ENCODE measurements around the gene ITGA1.

ITGA1 gene

GRCh38 chr5:52783226-52783959, 4.3 kb upstream of the ITGA1 start:
- Mint-ChIP-seq H3K4me1 (peaks cover 11% of the 10 kb centered on the region), H3K27ac (no peak overlapping the region)
- ATAC-seq (ENCODE audit: low read depth): no peak

GRCh38 chr5:52784737-52785136, 3.0 kb upstream of the ITGA1 start:
- Mint-ChIP-seq H3K4me3 (no peak overlapping the region), H3K9me3 (no peaks in the 10 kb centered on the region), H3K36me3 (no peaks in the 10 kb centered on the region), H3K27me3 (peaks cover 27% of the 10 kb centered on the region), H3K27ac (no peak overlapping the region), H3K4me1 (peaks cover 11% of the 10 kb centered on the region)
- no peak for DNase-seq (ENCODE audit: low spot score in 2 of 2)
- no peak for ATAC-seq (ENCODE audit: low read depth)

More at GRCh38 chr5:52783226-52783959, 4.3 kb upstream of the ITGA1 start:
- no peak for DNase-seq (ENCODE audit: low spot score in 2 of 2)
- Mint-ChIP-seq H3K27me3 (peaks cover 28% of the 10 kb centered on the region), H3K36me3 (no peaks in the 10 kb centered on the region), H3K4me3 (no peak overlapping the region), H3K9me3 (no peaks in the 10 kb centered on the region)

GRCh38 chr5:52786391-52786790, 1.3 kb upstream of the ITGA1 start:
- no peak for ATAC-seq (ENCODE audit: low read depth)
- Mint-ChIP-seq H3K27me3 (peaks cover 27% of the 10 kb centered on the region), H3K27ac (no peak overlapping the region), H3K4me3 (no peak overlapping the region), H3K9me3 (no peaks in the 10 kb centered on the region), H3K4me1 (peaks cover 11% of the 10 kb centered on the region), H3K36me3 (no peaks in the 10 kb centered on the region)
- no peak for DNase-seq (ENCODE audit: low spot score in 2 of 2)

DNA sequence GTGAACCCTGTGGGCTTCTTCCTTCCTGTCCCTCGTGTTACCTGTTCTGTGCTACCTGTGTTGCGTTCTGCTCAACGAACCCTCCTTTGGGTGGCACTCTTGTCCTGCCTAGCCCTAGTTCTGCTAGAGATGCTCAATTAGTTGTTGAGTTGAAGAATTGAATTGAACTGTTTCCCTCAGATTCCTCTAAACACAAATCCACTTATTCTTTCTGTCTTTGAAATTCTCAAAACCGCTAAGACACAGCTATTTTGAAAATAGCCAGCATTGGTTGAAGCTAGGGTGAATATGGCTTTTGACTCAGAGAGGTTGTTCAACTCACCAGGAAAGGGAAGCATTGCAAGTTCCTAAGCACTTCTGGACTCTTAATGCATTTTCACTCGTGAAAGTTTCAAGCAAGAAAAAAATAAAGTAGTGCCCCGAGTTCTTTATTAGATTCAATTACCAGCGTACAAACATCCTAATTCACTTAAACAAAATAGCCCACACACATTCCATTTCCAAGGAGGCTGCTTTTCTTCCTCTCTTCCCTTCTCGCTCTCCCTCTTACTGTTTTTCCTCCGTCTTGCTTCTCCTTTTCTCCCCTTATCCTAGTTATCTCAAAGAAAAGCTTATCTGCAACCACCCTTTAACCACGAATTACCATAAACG, 642 bp upstream of the ITGA1 start:
- no peak overlapping the region for H3K27ac Mint-ChIP-seq
- DNase-seq (ENCODE audit: low spot score in 2 of 2) (no peak), ATAC-seq (ENCODE audit: low read depth) (peak; percentile 49)
- peaks cover 11% of the 10 kb centered on the region for H3K4me1 Mint-ChIP-seq
- no peaks in the 10 kb centered on the region for H3K9me3 Mint-ChIP-seq
- peaks cover 23% of the 10 kb centered on the region for H3K27me3 Mint-ChIP-seq
- no peaks in the 10 kb centered on the region for H3K36me3 Mint-ChIP-seq
- peak overlapping the region; percentile 83 for H3K4me3 Mint-ChIP-seq

GRCh38 chr5:52788505-52788821, 747 bp downstream of the ITGA1 start:
- no peaks in the 10 kb centered on the region for H3K9me3 Mint-ChIP-seq
- H3K27ac Mint-ChIP-seq: no peak overlapping the region
- H3K27me3 Mint-ChIP-seq: peaks cover 18% of the 10 kb centered on the region
- no peaks in the 10 kb centered on the region for H3K36me3 Mint-ChIP-seq
- H3K4me1 Mint-ChIP-seq: peaks cover 11% of the 10 kb centered on the region
- no peak for DNase-seq (ENCODE audit: low spot score in 2 of 2)
- no peak for ATAC-seq (ENCODE audit: low read depth)
- H3K4me3 Mint-ChIP-seq: peak overlapping the region; percentile 32

DNA sequence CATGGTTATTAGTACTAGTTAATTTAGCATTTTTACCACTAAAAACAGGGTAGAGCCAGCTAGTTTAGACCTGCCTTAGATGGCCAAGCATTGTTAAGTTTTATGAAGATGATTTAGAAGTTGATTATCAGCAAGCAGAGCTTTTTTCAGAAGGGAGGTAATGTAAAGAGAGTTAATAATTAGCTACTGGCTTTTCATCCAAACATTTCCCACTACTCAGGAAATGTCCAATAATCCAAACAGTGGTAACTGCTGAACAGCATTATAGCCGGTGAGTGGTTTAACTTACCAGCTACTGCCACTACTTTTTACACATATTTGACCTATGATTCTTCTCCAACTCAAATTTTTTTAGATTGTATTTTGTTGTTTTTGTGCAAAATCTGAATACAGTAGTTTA, 1.7 kb downstream of the ITGA1 start:
- peaks cover 11% of the 10 kb centered on the region for H3K4me1 Mint-ChIP-seq
- H3K27ac Mint-ChIP-seq: no peak overlapping the region
- peaks cover 17% of the 10 kb centered on the region for H3K27me3 Mint-ChIP-seq
- ATAC-seq (ENCODE audit: low read depth) (no peak), DNase-seq (ENCODE audit: low spot score in 2 of 2) (no peak)
- H3K36me3 Mint-ChIP-seq: no peaks in the 10 kb centered on the region
- no peak overlapping the region for H3K4me3 Mint-ChIP-seq
- H3K9me3 Mint-ChIP-seq: no peaks in the 10 kb centered on the region

GRCh38 chr5:52789851-52790250, 2.1 kb downstream of the ITGA1 start:
- peaks cover 11% of the 10 kb centered on the region for H3K4me1 Mint-ChIP-seq
- DNase-seq (ENCODE audit: low spot score in 2 of 2) (no peak), ATAC-seq (ENCODE audit: low read depth) (no peak)
- H3K9me3 Mint-ChIP-seq: no peaks in the 10 kb centered on the region
- H3K27ac Mint-ChIP-seq: no peak overlapping the region
- no peaks in the 10 kb centered on the region for H3K36me3 Mint-ChIP-seq
- H3K4me3 Mint-ChIP-seq: no peak overlapping the region
- H3K27me3 Mint-ChIP-seq: peaks cover 17% of the 10 kb centered on the region

GRCh38 chr5:52791366-52791765, 3.6 kb downstream of the ITGA1 start:
- no peaks in the 10 kb centered on the region for H3K9me3 Mint-ChIP-seq
- H3K4me1 Mint-ChIP-seq: peaks cover 11% of the 10 kb centered on the region
- no peak for ATAC-seq (ENCODE audit: low read depth)
- DNase-seq (ENCODE audit: low spot score in 2 of 2): no peak
- no peaks in the 10 kb centered on the region for H3K36me3 Mint-ChIP-seq
- no peak overlapping the region for H3K27ac Mint-ChIP-seq
- peaks cover 13% of the 10 kb centered on the region for H3K27me3 Mint-ChIP-seq
- H3K4me3 Mint-ChIP-seq: no peak overlapping the region

DNA sequence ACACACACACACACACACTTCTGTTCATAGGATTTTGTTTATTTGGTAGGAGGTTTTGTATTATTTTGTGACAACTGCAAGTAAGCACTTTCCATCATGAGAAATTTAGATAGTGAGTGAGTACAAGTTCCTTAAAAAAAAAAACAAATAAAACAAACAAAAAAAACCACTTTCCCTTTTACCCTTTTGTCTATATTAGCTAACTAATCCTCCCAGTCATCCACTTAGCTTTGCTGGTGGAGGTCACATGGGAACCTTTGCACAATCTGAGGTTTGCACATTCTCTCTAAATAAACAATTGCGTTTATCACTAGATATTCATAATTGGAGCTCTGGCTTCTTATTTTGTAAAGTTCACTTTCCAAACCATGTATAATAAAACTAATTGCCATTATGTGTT, 6.8 kb downstream of the ITGA1 start:
- Mint-ChIP-seq H3K27me3 (peaks cover 2% of the 10 kb centered on the region), H3K4me3 (no peak overlapping the region), H3K9me3 (no peaks in the 10 kb centered on the region), H3K36me3 (no peaks in the 10 kb centered on the region), H3K4me1 (peaks cover 11% of the 10 kb centered on the region), H3K27ac (no peak overlapping the region)
- no peak for ATAC-seq (ENCODE audit: low read depth)
- DNase-seq (ENCODE audit: low spot score in 2 of 2): no peak

- H3K27ac Mint-ChIP-seq: no peak overlapping the region
- DNase-seq (ENCODE audit: low spot score in 2 of 2) (no peak), ATAC-seq (ENCODE audit: low read depth) (no peak)
- H3K4me1 Mint-ChIP-seq: peaks cover 20% of the 10 kb centered on the region
- H3K27me3 Mint-ChIP-seq: no peaks in the 10 kb centered on the region
- no peaks in the 10 kb centered on the region for H3K36me3 Mint-ChIP-seq
- no peaks in the 10 kb centered on the region for H3K9me3 Mint-ChIP-seq
- no peak overlapping the region for H3K4me3 Mint-ChIP-seq
These were observed 8.3 kb downstream of the ITGA1 start for GRCh38 chr5:52796031-52796430.

DNA sequence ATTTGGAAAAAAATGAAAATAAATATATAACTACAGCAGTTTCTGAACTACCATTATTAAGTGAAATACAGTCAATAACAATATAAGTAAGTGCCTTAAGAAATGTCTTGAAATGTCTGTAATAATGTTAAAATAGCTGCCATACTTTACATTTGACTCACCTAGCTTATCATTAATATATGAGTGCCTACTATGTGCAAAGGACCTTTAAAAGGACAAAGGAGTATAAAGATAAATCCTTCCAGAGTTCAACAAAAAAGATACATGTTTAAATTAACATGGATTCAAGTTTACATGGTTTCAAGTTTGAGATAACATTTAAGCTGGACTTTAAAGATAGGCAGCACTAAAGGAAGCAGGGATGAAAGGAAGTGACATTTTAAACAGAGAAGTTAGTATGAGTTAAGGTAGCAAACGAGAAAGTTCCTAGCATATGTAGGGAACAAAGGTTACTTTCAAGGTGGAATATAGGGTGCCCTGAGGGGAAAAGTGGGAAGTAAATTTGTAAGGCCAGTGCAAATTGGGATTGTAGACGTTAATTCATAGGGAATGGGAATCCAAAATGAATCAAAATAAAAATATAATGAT, 8.9 kb downstream of the ITGA1 start:
- ATAC-seq (ENCODE audit: low read depth): no peak
- H3K27me3 Mint-ChIP-seq: no peaks in the 10 kb centered on the region
- no peak overlapping the region for H3K27ac Mint-ChIP-seq
- no peaks in the 10 kb centered on the region for H3K9me3 Mint-ChIP-seq
- H3K4me1 Mint-ChIP-seq: peaks cover 26% of the 10 kb centered on the region
- no peaks in the 10 kb centered on the region for H3K36me3 Mint-ChIP-seq
- DNase-seq (ENCODE audit: low spot score in 2 of 2): no peak
- no peak overlapping the region for H3K4me3 Mint-ChIP-seq

- Mint-ChIP-seq H3K27ac (peak overlapping the region; percentile 76), H3K9me3 (no peaks in the 10 kb centered on the region), H3K4me1 (peaks cover 27% of the 10 kb centered on the region), H3K4me3 (peak overlapping the region; percentile 95), H3K36me3 (no peaks in the 10 kb centered on the region), H3K27me3 (no peaks in the 10 kb centered on the region)
- DNase-seq (ENCODE audit: low spot score in 2 of 2) (no peak), ATAC-seq (ENCODE audit: low read depth) (no peak)
These were observed 11.2 kb downstream of the ITGA1 start for GRCh38 chr5:52798938-52799337.

DNA sequence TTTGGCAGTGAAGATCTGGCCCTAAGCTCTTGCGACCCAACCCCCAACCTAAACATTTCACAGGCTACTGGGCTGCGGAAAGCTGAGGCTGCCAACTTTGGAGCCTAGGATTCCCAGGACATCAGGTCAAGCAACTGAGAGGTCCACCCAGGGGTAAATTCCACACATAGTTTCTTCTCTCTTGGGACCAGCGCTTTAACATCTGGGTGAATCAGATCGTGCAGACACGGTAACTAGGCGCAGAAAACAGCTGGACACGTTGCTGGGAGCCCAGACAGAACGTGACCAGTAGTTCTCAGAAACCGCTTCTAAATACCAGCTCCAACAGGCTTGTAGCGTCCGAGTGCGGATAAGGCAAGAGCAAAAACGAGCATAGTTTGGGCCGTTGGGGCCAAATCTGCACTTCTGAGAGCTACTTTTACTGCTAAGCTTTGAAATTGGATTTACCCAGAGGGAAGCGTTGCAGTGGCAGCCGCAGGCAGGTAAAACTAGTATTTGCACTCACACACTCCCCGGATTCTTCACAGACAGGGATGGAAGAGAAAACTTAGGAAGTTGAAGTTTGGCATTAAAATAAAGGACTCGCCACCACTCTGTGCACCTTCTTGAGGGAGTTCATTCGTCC, 11.8 kb downstream of the ITGA1 start:
- H3K27ac Mint-ChIP-seq: peak overlapping the region; percentile 76
- ATAC-seq (ENCODE audit: low read depth): peak; percentile 20
- H3K4me1 Mint-ChIP-seq: peaks cover 32% of the 10 kb centered on the region
- H3K9me3 Mint-ChIP-seq: no peaks in the 10 kb centered on the region
- peaks cover 4% of the 10 kb centered on the region for H3K36me3 Mint-ChIP-seq
- H3K4me3 Mint-ChIP-seq: peak overlapping the region; percentile 95
- no peaks in the 10 kb centered on the region for H3K27me3 Mint-ChIP-seq
- no peak for DNase-seq (ENCODE audit: low spot score in 2 of 2)

- ATAC-seq (ENCODE audit: low read depth) (peak; percentile 87), DNase-seq (ENCODE audit: low spot score in 2 of 2) (peak; percentile 85 to 93)
- Mint-ChIP-seq H3K4me3 (peak overlapping the region; percentile 95), H3K27ac (peak overlapping the region; percentile 76), H3K9me3 (no peaks in the 10 kb centered on the region), H3K27me3 (no peaks in the 10 kb centered on the region), H3K36me3 (peaks cover 8% of the 10 kb centered on the region), H3K4me1 (peaks cover 36% of the 10 kb centered on the region)
These were observed 12.3 kb downstream of the ITGA1 start for GRCh38 chr5:52799983-52800393.

All from memory B cell (primary cell).